IMR-90 (cell line): ENCODE results near the gene MS4A18. TPM values are rescaled to one million over a fixed set of nuclear protein-coding genes. Genes with fewer than 3 reads are reported as not detected.

Experiments used
- ATAC-seq: fragments of 200-7000 bp; cut with Tn5 transposase; 2 replicates; pipeline ENCODE4 v1.9.1; 2020; ENCODE audit warnings: low read depth, mild to moderate bottlenecking, moderate library complexity
- BruUV-seq: library from RNA; stranded (reverse); fragments of 400-500 nt; replicated peaks from 2 replicates; lab custom pipeline; 2021; lab: Mats Ljungman, UMichigan
- CTCF ChIA-PET: fragments of 300-600 bp; formaldehyde crosslinking; extraction: SDS; loops from one replicate; lab custom pipeline; 2021; ENCODE audit warnings: antibody characterized with exemption; lab: Yijun Ruan, JAX
- POLR2A ChIA-PET: fragments of 300-600 bp; sonication (Branson Sonifier 250); formaldehyde crosslinking; loops from one replicate; lab custom pipeline; 2022; ENCODE audit warnings: antibody characterized with exemption; ENCODE audit not compliant: unreplicated experiment; lab: Charles Lee
- DNase-seq: peaks from one replicate; pipeline ENCODE4 v3.0.0; 2013
- H2AFZ ChIP-seq: replicated peaks from 2 replicates; pipeline ENCODE3; 2013; ENCODE audit warnings: low read length, mild to moderate bottlenecking; ENCODE audit not compliant: poor library complexity
- H2AK5ac ChIP-seq: 2 replicates; pipeline ENCODE4 v1.6.1; 2013; ENCODE audit warnings: low read depth, low read length, inconsistent platforms
- H2AK9ac ChIP-seq: replicated peaks from 2 replicates; pipeline ENCODE3; 2013; ENCODE audit warnings: mild to moderate bottlenecking, low read depth, low read length, moderate library complexity; ENCODE audit not compliant: poor library complexity
- H2BK120ac ChIP-seq: 2 replicates; pipeline ENCODE4 v1.6.1; 2013; ENCODE audit warnings: low read depth, low read length, inconsistent platforms
- H2BK15ac ChIP-seq: 3 replicates; pipeline ENCODE4 v1.6.1; 2013; ENCODE audit warnings: low read depth, low read length, inconsistent platforms
- H2BK20ac ChIP-seq: 2 replicates; pipeline ENCODE4 v1.6.1; 2013; ENCODE audit warnings: low read depth, mild to moderate bottlenecking, inconsistent platforms, low read length, moderate library complexity
- H2BK5ac ChIP-seq: 2 replicates; pipeline ENCODE4 v1.6.1; 2013; ENCODE audit warnings: mild to moderate bottlenecking, low read depth, low read length, inconsistent platforms; ENCODE audit not compliant: poor library complexity, severe bottlenecking
- H3K14ac ChIP-seq: replicated peaks from 2 replicates; pipeline ENCODE4 v1.6.1; 2013; ENCODE audit warnings: low read depth, low read length, inconsistent platforms
- H3K18ac ChIP-seq: 2 replicates; pipeline ENCODE4 v1.6.1; 2013; ENCODE audit warnings: low read depth, low read length, control low read depth
- H3K23ac ChIP-seq: 2 replicates; pipeline ENCODE4 v1.6.1; 2013; ENCODE audit warnings: low read depth, low read length, inconsistent platforms
- H3K27ac ChIP-seq: 2 replicates; pipeline ENCODE4 v1.5.1; 2013; ENCODE audit warnings: mild to moderate bottlenecking, control low read depth, low read length; ENCODE audit not compliant: insufficient read depth
- H3K27me3 ChIP-seq: 2 replicates; pipeline ENCODE4 v1.6.1; 2013; ENCODE audit warnings: low read length; ENCODE audit not compliant: control insufficient read depth, insufficient read depth
- H3K36me3 ChIP-seq: 2 replicates; pipeline ENCODE4 v1.6.1; 2013; ENCODE audit warnings: low read length, mixed read lengths; ENCODE audit not compliant: control insufficient read depth, insufficient read depth
- H3K4ac ChIP-seq: 2 replicates; pipeline ENCODE4 v1.6.1; 2013; ENCODE audit warnings: low read depth, low read length, inconsistent platforms
- H3K4me1 ChIP-seq: 2 replicates; pipeline ENCODE4 v1.6.1; 2013; ENCODE audit warnings: low read length, mixed read lengths; ENCODE audit not compliant: control insufficient read depth, insufficient read depth
- H3K4me2 ChIP-seq: 2 replicates; pipeline ENCODE4 v1.6.1; 2013; ENCODE audit warnings: low read depth, mild to moderate bottlenecking, control low read depth, low read length, moderate library complexity
- H3K4me3 ChIP-seq: 2 replicates; pipeline ENCODE4 v1.5.1; 2013; ENCODE audit warnings: low read depth, mild to moderate bottlenecking, control low read depth, low read length, moderate library complexity; ENCODE audit not compliant: insufficient read depth
- H3K56ac ChIP-seq: 2 replicates; pipeline ENCODE4 v1.6.1; 2013; ENCODE audit warnings: low read length, inconsistent platforms; ENCODE audit not compliant: insufficient read depth; ENCODE audit errors: extremely low read depth
- H3K79me1 ChIP-seq, 2 experiments: 2 replicates each; pipeline ENCODE4 v1.6.1; 2013; ENCODE audit warnings: low read length in 2 of 2, inconsistent platforms in 1 of 2, low read depth in 1 of 2
- H3K9ac ChIP-seq: 2 replicates; pipeline ENCODE4 v1.6.1; 2013; ENCODE audit warnings: low read depth, low read length, control low read depth
- H3K9me1 ChIP-seq: 2 replicates; pipeline ENCODE4 v1.6.1; 2013; ENCODE audit warnings: low read length, inconsistent platforms; ENCODE audit not compliant: insufficient read depth
- H3K9me3 ChIP-seq: 2 replicates; pipeline ENCODE4 v1.6.1; 2013; ENCODE audit warnings: low read length; ENCODE audit not compliant: control insufficient read depth, insufficient read depth
- H4K20me1 ChIP-seq: 2 replicates; pipeline ENCODE4 v1.6.1; 2013; ENCODE audit warnings: low read length, inconsistent platforms; ENCODE audit not compliant: insufficient read depth
- H4K5ac ChIP-seq: 2 replicates; pipeline ENCODE4 v1.6.1; 2013; ENCODE audit warnings: mild to moderate bottlenecking, low read depth, low read length, control low read depth
- H4K8ac ChIP-seq, 2 experiments: 2 replicates each; pipeline ENCODE4 v1.6.1; 2013; ENCODE audit warnings: low read depth in 2 of 2, low read length in 2 of 2, control low read depth in 1 of 2, inconsistent platforms in 1 of 2
- H4K91ac ChIP-seq: 2 replicates; pipeline ENCODE4 v1.6.1; 2013; ENCODE audit warnings: low read depth, low read length, inconsistent platforms; ENCODE audit not compliant: insufficient read depth
- BHLHE40 ChIP-seq: fragments of 150-350 bp; IDR thresholded peaks from 2 replicates; pipeline ENCODE4 v1.6.1; 2016; ENCODE audit warnings: mild to moderate bottlenecking, low read depth, low read length
- CEBPB ChIP-seq: IDR thresholded peaks from 2 replicates; pipeline ENCODE4 v1.6.1; 2012; ENCODE audit warnings: low read depth, low read length, improper control_type of control experiment
- CHD1 ChIP-seq: IDR thresholded peaks from 2 replicates; pipeline ENCODE4 v1.6.1; 2012; ENCODE audit warnings: low read depth, low read length, improper control_type of control experiment
- CTCF ChIP-seq: conservative IDR thresholded peaks from 2 replicates; pipeline ENCODE4 v1.5.1; 2012; ENCODE audit warnings: mild to moderate bottlenecking, low read depth, low read length, improper control_type of control experiment
- ELK1 ChIP-seq: fragments of 150-350 bp; IDR thresholded peaks from 2 replicates; pipeline ENCODE4 v1.6.1; 2016; ENCODE audit warnings: low read depth, mild to moderate bottlenecking, low read length, moderate library complexity, borderline replicate concordance
- FOS ChIP-seq: fragments of 150-350 bp; IDR thresholded peaks from 2 replicates; pipeline ENCODE4 v1.6.1; 2016; ENCODE audit warnings: low read depth, low read length
- MAFK ChIP-seq: IDR thresholded peaks from 2 replicates; pipeline ENCODE4 v1.6.1; 2012; ENCODE audit warnings: low read depth, low read length, improper control_type of control experiment
- MAZ ChIP-seq: IDR thresholded peaks from 2 replicates; pipeline ENCODE4 v1.6.1; 2012; ENCODE audit warnings: low read depth, mild to moderate bottlenecking, low read length, improper control_type of control experiment, moderate library complexity, borderline replicate concordance
- MXI1 ChIP-seq: IDR thresholded peaks from 2 replicates; pipeline ENCODE4 v1.6.1; 2012; ENCODE audit warnings: low read depth, mild to moderate bottlenecking, low read length, moderate library complexity, borderline replicate concordance
- NFE2L2 ChIP-seq: fragments of 150-350 bp; IDR thresholded peaks from 2 replicates; pipeline ENCODE4 v1.6.1; 2016; ENCODE audit warnings: low read depth, mild to moderate bottlenecking, low read length
- POLR2A ChIP-seq: IDR thresholded peaks from 2 replicates; pipeline ENCODE4 v1.6.1; 2012; ENCODE audit warnings: mild to moderate bottlenecking, low read depth, low read length
- RAD21 ChIP-seq: IDR thresholded peaks from 2 replicates; pipeline ENCODE4 v1.6.1; 2012; ENCODE audit warnings: low read length, improper control_type of control experiment
- RCOR1 ChIP-seq: IDR thresholded peaks from 2 replicates; pipeline ENCODE4 v1.6.1; 2012; ENCODE audit warnings: mild to moderate bottlenecking, low read length, improper control_type of control experiment; ENCODE audit not compliant: insufficient replicate concordance
- RFX5 ChIP-seq: IDR thresholded peaks from 2 replicates; pipeline ENCODE4 v1.8.0; 2012; ENCODE audit warnings: low read depth, mild to moderate bottlenecking, low read length, moderate library complexity
- SMC3 ChIP-seq: fragments of 150-350 bp; IDR thresholded peaks from 2 replicates; pipeline ENCODE4 v1.6.1; 2016; ENCODE audit warnings: low read depth, mild to moderate bottlenecking, antibody characterized with exemption, low read length, moderate library complexity
- USF2 ChIP-seq: fragments of 150-350 bp; IDR thresholded peaks from 2 replicates; pipeline ENCODE4 v1.6.1; 2017; ENCODE audit warnings: mild to moderate bottlenecking, antibody characterized with exemption, low read length, low read depth
- WGBS, 2 experiments: methylation state at CpG; one replicate each; pipeline versions ENCODE4 v1.1.5 to v1.1.7; 2013; ENCODE audit warnings: missing lambda C conversion rate in 2 of 2; ENCODE audit not compliant: insufficient read length in 1 of 2; ENCODE audit errors: extremely low coverage in 2 of 2; 5-methylcytosine and 5-hydroxymethylcytosine counted together
- dilution Hi-C: fragments of 300-500 bp; cut with HindIII; formaldehyde crosslinking; loops from one replicate; pipeline ENCODE4 v1.14.3; 2018; ENCODE audit warnings: low sequenced_read_pairs; ENCODE audit not compliant: unreplicated experiment
- in situ Hi-C: fragments of 300-500 bp; cut with MboI; formaldehyde crosslinking; loops from 3 replicates; pipeline ENCODE4 v1.14.3; 2019; ENCODE audit warnings: low sequenced_read_pairs, inconsistent platforms, mixed read lengths
- intact Hi-C: fragments of 100-400 bp; cut with micrococcal nuclease; formaldehyde crosslinking; loops from 2 replicates; pipeline ENCODE4 v1.10.0; 2022
- polyA plus RNA-seq, 3 experiments: library from polyadenylated mRNA; depleted of rRNA; stranded (reverse); fragments of >200 nt; gene quantifications; 2 replicates each; pipeline ENCODE4 v1.2.3, GENCODE V29; 2012; ENCODE audit warnings: low replicate concordance in 1 of 3
- total RNA-seq: library from RNA; depleted of rRNA; stranded (reverse); fragments of >200 nt; gene quantifications from 2 replicates; pipeline ENCODE4 v1.2.3, GENCODE V29; 2012

Gene MS4A18
- total and polyA plus RNA-seq, 2 of the 4 experiments (the other 2 are of a cell fraction), result not detected

GRCh38 chr11:60764879-60765278, 40.4 kb downstream of the MS4A18 start:
- no peaks in the 10 kb centered on the region for H3K79me1 ChIP-seq

More at GRCh38 chr11:60764879-60765278, 40.4 kb downstream of the MS4A18 start:
- no peak overlapping the region for H4K5ac ChIP-seq
- H2BK5ac ChIP-seq, result no peak overlapping the region
- no peaks in the 10 kb centered on the region for H3K9me3 ChIP-seq
- ChIA-PET CTCF (interaction anchor here (1.5 kb wide), 1 partner anchor 11 kb away, joined by 4 read pairs; no protein-coding TSS in a partner anchor), POLR2A (no interaction called here)
- H2BK15ac ChIP-seq, result no peak overlapping the region
- no peaks in the 10 kb centered on the region for H4K20me1 ChIP-seq
- dilution Hi-C loops (no loop called here), intact Hi-C loops (no loop called here), in situ Hi-C loops (no loop called here)
- H3K27me3 ChIP-seq, result peaks cover 12% of the 10 kb centered on the region
- no peak overlapping the region for H2AK5ac ChIP-seq
- H2AK9ac ChIP-seq, result no peak overlapping the region
- H2AFZ ChIP-seq, result no peak overlapping the region
- no peak overlapping the region for H3K23ac ChIP-seq
- no peak for TF ChIP-seq MAFK
- no peak for TF ChIP-seq RCOR1
- no peak for TF ChIP-seq NFE2L2
- TF ChIP-seq RAD21, result no peak
- TF ChIP-seq USF2, result no peak
- TF ChIP-seq POLR2A, result no peak
- TF ChIP-seq BHLHE40, result no peak
- TF ChIP-seq MAZ, result no peak
- TF ChIP-seq CHD1, result no peak
- TF ChIP-seq CTCF, result no peak
- TF ChIP-seq FOS, result no peak
- TF ChIP-seq ELK1, result no peak
- TF ChIP-seq RFX5, result no peak
- no peak for TF ChIP-seq MXI1
- TF ChIP-seq SMC3, result no peak
- TF ChIP-seq CEBPB, result no peak
- H3K18ac ChIP-seq, result no peak overlapping the region
- no peak overlapping the region for H4K8ac ChIP-seq
- H3K36me3 ChIP-seq, result no peaks in the 10 kb centered on the region
- no peak overlapping the region for H3K9ac ChIP-seq
- no peaks in the 10 kb centered on the region for H3K9me1 ChIP-seq
- no peak overlapping the region for H3K56ac ChIP-seq
- no TSS peak for BruUV-seq
- no peak overlapping the region for H3K27ac ChIP-seq
- H3K4me3 ChIP-seq, result no peak overlapping the region
- DNase-seq, result no peak
- WGBS, 2 experiments, result no CpG with 5 or more reads among the region's 1 CpG
- H3K14ac ChIP-seq, result no peak overlapping the region
- H2BK120ac ChIP-seq, result no peak overlapping the region
- no peak for ATAC-seq
- no peak overlapping the region for H2BK20ac ChIP-seq
- no peak overlapping the region for H4K91ac ChIP-seq
- no peaks in the 10 kb centered on the region for H3K4me1 ChIP-seq
- no peak overlapping the region for H3K4ac ChIP-seq
- H3K4me2 ChIP-seq, result no peak overlapping the region
